GM12892 (cell line): ENCODE data around the gene DACT3.

ENCODE experiments used
- DNase-seq: peaks from one replicate; pipeline ENCODE4 v3.0.0; 2011; ENCODE audit not compliant: insufficient read length
- FAIRE-seq: peaks from 2 replicates; lab custom pipeline; 2011; peaks lifted over from hg19 to GRCh38; lab: Jason Lieb, UNC
- POLR2A ChIP-seq: IDR thresholded peaks from 2 replicates; pipeline ENCODE4 v1.6.1; 2011; ENCODE audit warnings: low read depth, low read length, control low read depth
- POLR2AphosphoS5 ChIP-seq: IDR thresholded peaks from 2 replicates; pipeline ENCODE4 v1.6.1; 2011; ENCODE audit warnings: low read depth, low read length, control low read depth
- TAF1 ChIP-seq: IDR thresholded peaks from 2 replicates; pipeline ENCODE4 v1.6.1; 2011; ENCODE audit warnings: low read depth, mild to moderate bottlenecking, control low read depth, low read length, borderline replicate concordance

Gene DACT3

GRCh38 chr19:46623915-46624502, 37.0 kb downstream of the DACT3 start:
- DNase-seq (no peak), FAIRE-seq (peak; percentile 30)
- TF ChIP-seq POLR2AphosphoS5: no peak
- TF ChIP-seq POLR2A: no peak
- TF ChIP-seq TAF1: no peak

- TF ChIP-seq POLR2AphosphoS5: no peak
- TF ChIP-seq POLR2A: no peak
- TF ChIP-seq TAF1: no peak
- DNase-seq (no peak), FAIRE-seq (no peak)
Measured at GRCh38 chr19:46622118-46622446, 38.9 kb downstream of the DACT3 start.

- no peak for TF ChIP-seq TAF1
- no peak for TF ChIP-seq POLR2AphosphoS5
- no peak for TF ChIP-seq POLR2A
- no peak for FAIRE-seq
- DNase-seq: no peak
Measured at GRCh38 chr19:46621191-46622117, 39.5 kb downstream of the DACT3 start.

GRCh38 chr19:46620716-46621115, 40.3 kb downstream of the DACT3 start:
- DNase-seq (no peak), FAIRE-seq (no peak)

GRCh38 chr19:46620267-46620666, 40.7 kb downstream of the DACT3 start:
- FAIRE-seq: no peak
- TF ChIP-seq POLR2AphosphoS5 (no peak), POLR2A (no peak), TAF1 (no peak)
- no peak for DNase-seq

More at GRCh38 chr19:46620716-46621115, 40.3 kb downstream of the DACT3 start:
- no peak for TF ChIP-seq POLR2A
- TF ChIP-seq TAF1: no peak
- TF ChIP-seq POLR2AphosphoS5: no peak

GRCh38 chr19:46618670-46619231, 42.2 kb downstream of the DACT3 start:
- DNase-seq: no peak
- TF ChIP-seq POLR2AphosphoS5 (no peak), TAF1 (no peak)
- FAIRE-seq: peak; percentile 56

- FAIRE-seq: no peak
- TF ChIP-seq POLR2AphosphoS5 (no peak), POLR2A (no peak), TAF1 (no peak)
- DNase-seq: no peak
Measured at GRCh38 chr19:46617601-46618000, 43.4 kb downstream of the DACT3 start.

- DNase-seq: no peak
- peak; percentile 44 for FAIRE-seq
- TF ChIP-seq POLR2A (no peak), POLR2AphosphoS5 (no peak), TAF1 (no peak)
Measured at GRCh38 chr19:46616631-46617322, 44.2 kb downstream of the DACT3 start.

GRCh38 chr19:46615966-46616365, 45.0 kb downstream of the DACT3 start:
- no peak for TF ChIP-seq POLR2AphosphoS5
- TF ChIP-seq TAF1: no peak
- TF ChIP-seq POLR2A: no peak
- no peak for FAIRE-seq
- DNase-seq: no peak

- FAIRE-seq: peak; percentile 89
- no peak for DNase-seq
- no peak for TF ChIP-seq TAF1
- TF ChIP-seq POLR2AphosphoS5: no peak
- no peak for TF ChIP-seq POLR2A
Measured at GRCh38 chr19:46614114-46614722, 46.8 kb downstream of the DACT3 start.

GRCh38 chr19:46613525-46613924, 47.5 kb downstream of the DACT3 start:
- DNase-seq: no peak
- TF ChIP-seq POLR2A (no peak), POLR2AphosphoS5 (no peak), TAF1 (no peak)
- FAIRE-seq: no peak
